GM19035 (cell line): Measurements from ENCODE around the gene C22orf23.
"Not testable (repeated sequence)": the region's sequence is repeated elsewhere in the genome, so short reads cannot be mapped to it uniquely, and the experiment has no call there.

Experiments
- ATAC-seq: cut with Tn5 transposase; IDR thresholded peaks from one replicate; pipeline ENCODE4 v1.9.1; 2021; ENCODE audit not compliant: unreplicated experiment

The C22orf23 gene

DNA sequence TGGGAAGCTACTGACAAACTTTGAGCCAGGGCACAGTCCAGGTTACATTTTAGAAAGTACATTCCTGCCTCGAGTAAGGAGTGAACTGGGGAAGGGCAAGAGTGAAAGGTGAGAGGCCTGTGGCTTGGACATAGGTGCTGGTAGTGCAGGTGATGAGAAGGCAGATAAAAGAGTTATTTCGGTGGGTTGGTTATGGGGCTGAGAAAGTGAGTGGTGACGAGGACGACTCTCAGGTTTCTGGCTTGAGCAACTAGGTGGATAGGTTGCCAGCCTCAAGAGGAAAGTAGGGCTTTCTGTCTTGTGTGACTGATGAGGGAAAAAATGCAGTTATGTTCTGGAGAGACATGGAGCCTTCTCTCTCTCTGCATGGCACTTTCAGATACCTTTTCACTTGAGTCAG lies 3.8 kb upstream of the C22orf23 start:
- ATAC-seq, result no peak

DNA sequence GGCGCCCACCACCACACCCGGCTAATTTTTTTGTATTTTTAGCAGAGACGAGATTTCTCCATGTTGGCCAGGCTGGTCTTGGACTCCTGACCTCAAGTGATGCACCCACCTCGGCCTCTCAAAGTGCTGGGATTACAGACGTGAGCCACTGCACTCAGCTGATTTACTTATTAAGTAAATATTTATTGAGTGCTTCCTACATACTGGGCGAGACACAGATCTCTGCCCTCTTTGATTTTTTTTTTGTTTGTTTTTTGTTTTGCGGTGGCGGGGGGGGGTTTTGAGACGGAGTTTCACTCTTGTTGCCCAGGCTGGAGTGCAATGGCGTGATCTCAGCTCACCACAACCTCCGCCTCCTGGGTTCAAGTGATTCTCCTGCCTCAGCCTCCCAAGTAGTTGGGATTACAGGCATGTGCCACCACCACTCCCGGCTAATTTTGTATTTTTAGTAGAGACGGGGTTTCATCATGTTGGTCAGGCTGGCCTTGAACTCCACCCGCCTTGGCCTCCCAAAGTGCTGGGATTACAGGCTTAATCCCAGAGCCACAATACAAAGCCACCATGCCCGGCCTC lies 2.5 kb upstream of the C22orf23 start:
- not testable (repeated sequence) for ATAC-seq

DNA sequence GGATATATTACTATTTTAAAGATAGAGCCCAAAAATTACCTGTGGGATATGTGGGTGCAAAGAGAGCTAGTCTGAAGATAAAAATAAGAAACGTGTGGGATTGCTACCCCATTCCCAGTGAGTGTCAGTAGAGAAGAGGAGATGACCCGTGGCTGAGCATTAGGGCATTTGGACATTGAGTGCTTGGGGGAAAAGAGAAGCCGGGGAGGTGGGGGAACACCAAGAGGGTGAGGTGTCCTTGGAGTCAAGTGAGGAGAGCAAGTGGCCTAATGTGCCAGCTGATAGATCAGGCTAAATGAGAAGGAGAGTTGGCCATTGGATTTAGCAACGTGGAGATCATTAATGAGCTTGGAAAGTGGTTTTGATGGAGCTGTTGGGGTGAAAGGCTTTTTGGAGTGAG lies 1.3 kb upstream of the C22orf23 start:
- ATAC-seq, result no peak

DNA sequence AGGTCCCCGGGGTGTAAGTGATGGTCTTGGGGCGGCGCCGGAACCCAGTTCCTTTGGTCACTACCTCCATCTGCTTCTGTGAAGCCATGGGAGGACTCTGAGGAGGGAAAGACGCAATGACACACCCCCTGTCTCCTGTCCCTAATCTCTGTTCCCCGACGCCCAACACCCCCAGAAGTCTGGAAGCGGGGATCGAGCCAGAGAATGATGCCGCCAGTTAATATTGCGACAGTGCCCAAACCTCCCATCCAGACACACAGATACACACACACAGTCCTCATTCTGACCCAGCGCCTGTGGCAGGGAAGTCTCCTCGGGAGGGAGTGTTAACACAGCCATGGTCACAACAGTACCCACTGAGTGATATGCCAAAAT lies 352 bp downstream of the C22orf23 start:
- no peak for ATAC-seq

DNA sequence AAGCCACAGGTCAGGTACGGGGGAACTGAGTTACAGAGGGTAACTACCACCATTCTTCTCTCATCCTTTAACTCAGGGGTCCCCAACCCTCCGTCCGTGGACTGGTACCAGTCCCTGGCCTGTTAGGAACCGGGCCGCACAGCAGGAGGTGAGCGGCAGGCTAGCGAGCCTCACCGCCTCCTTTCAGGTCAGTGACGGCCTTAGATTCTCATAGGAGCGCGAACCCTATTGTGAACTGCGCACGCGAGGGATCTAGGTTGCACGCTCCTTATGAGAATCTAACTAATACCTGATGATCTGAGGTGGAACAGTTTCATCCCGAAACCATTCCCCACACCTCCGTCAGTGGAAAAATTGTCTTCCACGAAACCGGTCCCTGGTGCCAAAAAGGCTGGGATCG lies 772 bp downstream of the C22orf23 start:
- not testable (repeated sequence) for ATAC-seq

DNA sequence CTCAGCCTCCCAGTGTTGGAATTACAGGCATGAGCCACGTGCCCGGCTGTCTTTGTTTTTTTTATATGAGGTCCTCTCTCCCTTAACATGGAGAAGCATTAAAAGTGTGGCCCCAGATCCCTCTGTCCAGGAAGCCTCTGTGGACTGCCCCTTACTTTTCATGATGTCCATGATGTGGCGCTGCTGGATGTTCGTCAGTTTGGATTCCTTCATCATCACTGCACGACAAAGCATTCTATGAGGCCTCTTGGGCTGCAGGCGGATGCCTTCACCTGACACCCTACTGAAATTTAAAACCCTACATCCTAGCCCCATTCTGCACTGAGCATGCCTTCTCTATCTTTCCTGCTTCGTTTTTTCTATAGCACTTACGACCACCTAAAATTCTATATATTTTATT lies 2.1 kb downstream of the C22orf23 start:
- no peak for ATAC-seq

DNA sequence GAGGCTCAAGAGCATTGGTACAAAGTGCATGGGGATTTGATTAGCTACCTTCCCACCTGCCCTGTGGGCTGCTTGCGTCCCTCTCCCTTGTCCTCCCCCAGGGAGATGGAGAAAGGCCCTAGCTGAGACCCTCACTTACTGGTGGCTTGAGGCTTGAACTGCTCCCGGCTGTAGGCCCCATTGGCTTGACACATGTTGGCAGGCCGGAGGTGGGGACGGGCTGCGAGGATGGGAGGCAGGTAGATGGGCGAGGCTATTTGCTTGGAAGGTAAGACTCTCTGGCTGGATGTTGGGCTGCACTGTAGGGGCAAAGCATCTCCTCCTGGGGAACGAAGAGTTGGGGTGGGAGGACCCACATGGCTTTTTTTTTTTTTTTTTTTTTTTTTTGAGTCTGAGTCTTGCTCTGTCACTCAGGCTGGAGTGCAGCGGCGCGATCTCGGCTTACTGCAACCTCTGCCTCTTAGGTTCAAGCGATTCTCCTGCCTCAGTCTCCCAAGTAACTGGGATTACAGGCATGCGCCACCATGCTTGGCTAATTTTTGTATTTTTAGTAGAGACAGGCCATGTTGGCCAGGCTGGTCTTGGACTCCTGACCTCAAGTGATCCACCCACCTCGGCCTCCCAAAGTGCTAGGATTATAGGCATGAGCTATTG lies 6.1 kb downstream of the C22orf23 start:
- not testable (repeated sequence) for ATAC-seq

DNA sequence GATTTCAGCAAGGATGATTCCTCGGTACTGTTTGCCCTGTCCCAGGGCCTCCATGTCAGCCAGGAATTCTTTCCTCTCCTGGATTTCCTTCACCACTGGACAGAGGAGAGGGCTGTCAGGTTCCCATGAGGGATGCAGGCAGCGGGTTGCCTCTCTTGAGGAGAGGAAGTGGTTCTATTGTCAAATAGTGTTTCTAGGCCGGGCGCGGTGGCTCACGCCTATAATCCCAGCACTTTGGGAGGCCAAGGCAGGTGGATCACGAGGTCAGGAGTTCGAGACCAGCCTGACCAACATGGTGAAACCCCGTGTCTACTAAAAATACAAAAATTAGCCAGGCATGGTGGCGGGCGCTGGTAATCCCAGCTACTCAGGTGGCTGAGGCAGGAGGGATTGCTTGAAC lies 9.0 kb downstream of the C22orf23 start:
- ATAC-seq, result not testable (repeated sequence)

DNA sequence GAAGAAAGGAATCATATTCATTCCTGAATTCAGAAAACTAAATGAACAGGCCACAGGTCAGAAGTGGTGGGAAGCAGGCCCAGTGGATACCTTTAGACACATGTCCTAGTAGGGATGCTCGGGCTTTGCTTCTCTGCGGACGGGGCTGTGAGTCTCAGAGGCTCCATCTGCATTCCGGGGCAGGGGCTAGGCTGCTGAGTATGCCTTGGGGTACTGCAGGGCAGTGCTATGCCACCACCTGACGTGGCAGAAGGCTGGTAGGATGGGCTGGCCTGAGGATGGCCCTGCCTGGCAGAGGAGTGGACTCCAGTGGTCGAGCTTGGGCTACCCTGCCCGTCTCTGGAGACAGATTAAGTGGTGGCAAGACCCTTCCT lies 9.6 kb downstream of the C22orf23 start:
- no peak for ATAC-seq

DNA sequence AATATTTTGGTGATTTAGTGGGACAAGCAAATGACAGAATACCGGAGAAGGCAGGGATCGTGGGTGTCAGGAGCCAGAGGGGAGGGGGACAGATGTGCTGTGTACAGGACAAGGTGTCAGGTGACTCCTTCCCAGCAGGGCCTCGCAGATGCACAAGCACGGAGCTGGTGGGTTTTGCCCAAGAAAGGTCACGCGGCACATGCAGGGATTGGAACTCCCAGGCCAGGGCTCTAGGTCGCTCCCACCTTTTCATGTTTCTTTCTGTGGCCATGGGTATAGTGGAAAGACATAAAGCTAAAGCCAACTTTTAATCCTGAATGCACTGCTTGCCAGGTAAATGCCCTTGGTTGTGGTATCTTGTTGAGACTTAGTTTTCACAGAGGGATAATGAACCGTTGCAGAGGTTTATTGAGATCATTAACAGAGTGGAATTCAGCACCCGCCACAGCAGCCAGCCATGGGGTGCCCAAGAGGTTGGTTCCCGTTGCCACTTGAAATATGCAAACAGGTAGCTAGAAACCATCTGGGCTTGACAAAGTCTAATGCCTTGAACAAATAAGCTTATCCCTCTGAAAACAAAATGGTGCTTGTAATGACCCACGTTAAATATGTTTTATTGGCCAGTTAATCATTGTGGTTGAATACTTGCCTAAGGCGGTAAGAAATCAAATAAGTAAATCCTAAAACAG lies 10.1 kb downstream of the C22orf23 start:
- ATAC-seq, result no peak

DNA sequence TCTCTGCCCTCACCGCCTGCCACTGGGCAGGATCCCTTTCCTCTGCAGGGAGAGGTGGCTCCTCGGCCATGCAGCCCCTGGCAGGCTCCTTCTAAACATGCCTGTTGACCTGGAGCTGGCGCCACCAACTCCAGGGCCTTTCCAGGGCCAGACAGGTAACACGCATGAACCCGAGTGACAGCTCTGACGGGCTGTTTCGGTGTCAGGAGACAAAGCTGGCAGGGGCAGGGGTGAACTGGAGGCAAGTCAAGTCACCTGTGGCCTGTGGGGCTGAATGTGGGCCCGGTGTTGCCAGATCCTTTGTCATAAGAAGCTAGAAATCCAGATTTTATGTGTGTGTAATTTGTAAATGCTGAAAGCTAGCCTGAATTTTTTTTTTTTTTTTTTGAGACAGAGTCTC lies 11.3 kb downstream of the C22orf23 start:
- ATAC-seq, result no peak

DNA sequence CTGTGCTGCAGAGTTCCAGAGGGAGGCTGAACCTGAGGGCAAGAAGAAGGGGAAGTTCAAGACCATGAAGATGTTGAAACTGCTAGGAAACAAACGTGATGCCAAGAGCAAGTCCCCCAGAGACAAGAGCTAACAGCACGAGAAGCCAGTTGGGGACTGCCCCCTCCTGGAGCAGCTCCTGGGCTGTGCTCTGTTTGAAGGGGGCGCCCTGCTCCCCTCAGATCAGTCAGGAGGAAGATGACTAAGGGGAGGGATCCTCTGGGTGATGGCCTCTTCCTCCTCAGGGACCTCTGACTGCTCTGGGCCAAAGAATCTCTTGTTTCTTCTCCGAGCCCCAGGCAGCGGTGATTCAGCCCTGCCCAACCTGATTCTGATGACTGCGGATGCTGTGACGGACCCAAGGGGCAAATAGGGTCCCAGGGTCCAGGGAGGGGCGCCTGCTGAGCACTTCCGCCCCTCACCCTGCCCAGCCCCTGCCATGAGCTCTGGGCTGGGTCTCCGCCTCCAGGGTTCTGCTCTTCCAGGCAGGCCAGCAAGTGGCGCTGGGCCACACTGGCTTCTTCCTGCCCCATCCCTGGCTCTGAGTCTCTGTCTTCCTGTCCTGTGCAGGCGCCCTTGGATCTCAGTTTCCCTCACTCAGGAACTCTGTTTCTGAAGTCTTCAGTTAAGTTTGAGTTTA lies 12.6 kb downstream of the C22orf23 start:
- no peak for ATAC-seq

DNA sequence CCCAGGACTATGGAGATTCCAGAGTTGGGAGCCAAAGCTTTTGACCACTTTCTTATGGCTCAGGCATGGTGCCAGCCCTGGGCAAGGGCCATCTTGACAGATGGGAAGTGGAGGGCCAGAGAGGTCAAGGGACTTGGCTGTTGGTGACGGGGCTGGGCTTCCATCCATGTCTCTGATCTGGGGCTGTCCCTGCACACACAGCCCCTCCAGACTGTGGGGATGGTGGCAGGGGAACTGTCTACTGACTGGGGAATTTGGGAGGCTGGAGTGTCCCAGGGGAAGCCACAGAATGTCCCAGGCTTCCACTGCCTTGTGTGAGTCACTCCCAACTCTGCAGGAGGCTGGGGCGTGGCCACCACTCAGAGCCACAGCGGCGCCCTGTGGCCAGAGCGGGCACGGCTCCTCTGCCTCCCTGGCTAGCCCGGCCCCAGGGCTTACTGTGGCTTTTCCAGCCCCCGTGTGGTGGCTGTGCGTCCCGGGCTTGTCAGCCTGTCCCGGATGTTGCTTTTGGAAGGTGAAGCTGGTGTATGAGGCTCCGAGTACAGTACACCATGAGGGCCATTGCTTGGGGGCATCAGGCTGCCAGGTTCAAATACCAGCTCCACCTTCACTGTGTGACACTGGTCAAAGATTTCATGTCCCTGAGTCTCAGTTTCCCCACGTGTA lies 19.6 kb downstream of the C22orf23 start:
- peak; percentile 78 for ATAC-seq

DNA sequence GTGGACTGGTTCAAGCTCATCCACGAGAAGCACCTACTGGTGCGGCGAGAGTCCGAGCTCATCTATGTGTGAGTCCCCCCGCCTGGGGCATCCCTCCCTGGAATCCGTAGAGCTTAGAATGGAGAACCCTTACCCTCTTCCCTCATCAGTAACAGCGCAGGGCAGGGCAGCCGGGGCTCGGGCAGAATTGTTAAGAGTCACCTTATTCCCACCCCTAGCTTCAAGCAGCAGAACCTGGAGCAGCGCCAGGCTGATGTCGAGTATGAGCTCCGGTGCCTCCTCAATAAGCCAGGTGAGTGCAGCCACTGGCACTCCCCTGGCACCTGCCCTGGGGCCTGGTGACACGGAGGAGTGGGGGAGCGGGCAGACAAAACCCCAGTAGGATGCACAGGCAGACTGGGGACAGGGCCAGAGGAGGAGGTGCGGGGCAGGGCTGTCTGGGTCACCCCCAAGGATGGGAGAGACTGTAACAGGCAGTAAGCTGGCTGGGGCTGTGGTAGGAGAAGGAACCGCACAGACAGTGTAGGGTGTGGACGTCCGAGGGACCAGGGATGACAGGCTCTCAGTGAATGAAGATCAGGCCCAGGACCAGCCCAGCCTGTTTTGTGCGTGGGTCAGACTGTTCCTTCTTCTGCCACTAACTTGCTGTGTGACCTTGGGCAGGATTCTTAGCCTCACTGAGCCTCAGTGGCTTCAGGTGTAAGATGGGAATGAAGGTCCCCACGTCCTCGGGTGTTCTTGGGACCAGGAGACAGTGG lies 20.4 kb downstream of the C22orf23 start:
- ATAC-seq, result no peak

DNA sequence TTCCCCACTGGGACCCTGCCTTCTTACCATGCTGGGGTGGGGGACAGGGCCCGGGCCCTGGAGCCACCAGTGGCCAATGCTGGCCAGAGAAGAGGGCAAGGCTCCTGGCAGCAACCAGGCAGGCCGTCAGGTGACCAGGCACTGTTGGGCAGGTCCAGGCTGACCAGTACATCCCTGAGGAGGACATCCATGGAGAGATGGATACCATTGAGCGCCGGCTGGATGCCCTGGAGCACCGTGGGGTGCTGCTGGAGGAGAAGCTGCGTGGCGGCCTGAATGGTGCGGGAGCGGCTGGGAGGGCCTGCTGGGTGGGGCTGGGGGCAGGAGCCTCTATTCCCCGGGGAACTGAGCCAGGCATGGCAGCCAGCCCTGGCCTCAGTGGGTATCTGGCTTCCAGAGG lies 21.0 kb downstream of the C22orf23 start:
- ATAC-seq, result no peak

DNA sequence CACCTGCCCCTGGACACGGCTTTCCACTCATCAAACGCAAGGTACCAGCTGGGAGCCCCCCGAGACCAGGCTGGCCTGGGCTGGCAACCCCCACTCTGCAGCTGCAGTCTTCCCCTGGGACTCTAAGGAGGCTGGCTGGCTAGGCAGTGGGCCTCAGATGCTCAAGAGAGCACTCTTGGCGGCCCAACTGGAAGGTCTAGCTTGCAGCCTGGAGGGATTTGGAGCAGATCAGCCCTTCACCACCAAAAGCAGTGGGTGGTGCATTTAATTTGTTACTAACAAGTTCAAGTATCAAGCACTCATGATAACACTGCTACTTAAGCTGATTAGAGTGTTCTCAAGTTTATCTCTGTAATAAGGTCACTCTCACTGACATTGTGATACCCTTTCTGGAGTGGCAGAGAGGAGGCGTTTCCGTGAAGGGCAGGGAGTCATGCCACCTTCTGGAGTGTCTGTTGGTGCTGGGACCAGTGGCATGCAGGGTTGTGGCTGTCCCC lies 21.5 kb downstream of the C22orf23 start:
- no peak for ATAC-seq

DNA sequence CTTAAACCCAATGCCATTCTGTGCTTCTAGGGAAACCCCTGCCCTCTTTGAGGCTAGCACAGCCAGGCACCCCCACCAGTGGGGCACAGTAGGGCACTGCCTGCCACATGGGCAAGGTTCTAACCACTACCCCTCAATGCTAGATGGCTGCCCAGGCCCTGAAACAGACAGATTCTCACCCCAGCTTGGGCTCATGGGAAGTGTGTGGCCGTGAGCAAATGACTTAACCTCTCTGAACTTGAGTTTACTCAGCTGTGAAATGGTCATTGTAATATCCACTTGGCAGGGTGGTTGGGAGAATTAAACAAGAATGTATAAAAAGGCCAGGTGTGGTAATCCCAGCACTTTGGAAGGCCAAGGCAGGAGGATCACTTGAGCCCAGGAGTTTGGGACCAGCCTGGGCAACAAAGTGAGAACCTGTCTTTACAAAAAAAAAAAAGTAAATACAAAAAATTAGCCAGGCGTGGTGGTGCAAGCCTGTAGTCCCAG lies 22.4 kb downstream of the C22orf23 start:
- ATAC-seq, result no peak

DNA sequence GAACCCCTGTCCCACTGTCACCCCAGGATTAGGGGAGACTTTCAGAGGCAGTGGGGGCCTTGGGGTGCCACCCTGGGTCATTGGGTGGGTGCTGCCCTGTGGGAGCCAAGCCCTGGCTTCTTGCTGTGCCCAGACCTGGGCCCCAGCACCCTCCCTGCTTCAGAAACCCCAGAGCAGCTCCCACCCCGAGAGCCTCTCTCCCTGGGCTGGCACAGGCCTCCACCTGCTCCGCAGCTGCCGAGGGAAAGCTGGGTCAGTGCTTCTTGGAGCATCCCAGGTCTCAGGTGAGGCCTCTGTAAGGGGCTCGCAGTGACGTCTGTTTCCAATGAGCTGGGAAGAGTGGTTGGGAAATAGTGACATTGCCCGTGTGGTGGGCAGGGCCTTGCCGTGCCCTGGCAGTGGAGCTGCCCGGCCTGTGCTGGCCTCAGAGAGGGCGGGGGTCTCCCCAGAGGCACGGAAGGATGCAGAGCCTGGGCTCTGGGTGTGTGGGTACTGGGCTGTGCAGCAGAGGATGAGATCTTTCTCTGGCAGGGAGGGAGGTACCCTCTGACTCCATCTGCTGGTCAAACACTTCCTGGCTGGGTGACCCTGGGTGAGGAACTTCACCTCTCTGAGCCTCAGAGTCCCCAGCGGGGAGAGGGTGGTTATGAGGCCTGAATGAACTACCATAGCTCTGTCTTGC lies 23.0 kb downstream of the C22orf23 start:
- no peak for ATAC-seq

DNA sequence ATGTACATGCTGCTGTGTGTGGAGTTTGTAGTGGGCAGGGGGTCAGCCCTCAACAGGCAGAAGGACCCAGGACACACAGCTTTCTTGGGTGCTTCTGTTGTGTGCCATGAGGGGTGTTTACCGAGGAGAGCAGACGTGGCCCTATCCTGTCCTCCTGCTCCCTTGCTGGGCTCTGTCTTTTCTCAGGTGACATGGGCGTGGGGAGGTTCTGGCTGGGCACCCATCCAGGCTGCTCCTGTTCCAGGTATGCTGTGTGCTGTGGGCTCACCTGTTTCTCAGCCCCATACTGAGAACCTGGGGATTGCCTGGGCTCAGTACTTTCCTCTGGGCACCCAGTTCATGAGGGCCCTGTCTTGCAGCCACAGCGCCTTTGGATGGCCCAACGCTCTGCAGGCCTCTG lies 24.0 kb downstream of the C22orf23 start:
- ATAC-seq, result no peak

DNA sequence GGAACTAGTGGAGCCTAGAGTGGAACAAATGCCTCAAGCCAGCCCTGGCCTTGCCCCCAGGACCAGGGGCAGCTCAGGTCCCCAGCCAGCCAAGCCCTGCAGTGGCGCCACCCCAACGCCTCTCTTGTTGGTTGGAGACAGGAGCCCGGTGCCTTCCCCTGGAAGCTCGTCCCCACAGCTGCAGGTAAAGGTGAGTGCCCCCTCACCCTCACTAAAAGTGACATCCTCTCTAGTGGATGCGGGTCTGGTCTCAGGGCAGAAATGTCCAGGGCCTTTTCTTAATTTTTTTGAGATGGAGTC lies 25.8 kb downstream of the C22orf23 start:
- ATAC-seq, result no peak
